ENCODE measurements around the gene MCF2L.
"Not testable (repeated sequence)": the region's sequence is repeated elsewhere in the genome, so short reads cannot be mapped to it uniquely, and the experiment has no call there.

Gene MCF2L

DNA sequence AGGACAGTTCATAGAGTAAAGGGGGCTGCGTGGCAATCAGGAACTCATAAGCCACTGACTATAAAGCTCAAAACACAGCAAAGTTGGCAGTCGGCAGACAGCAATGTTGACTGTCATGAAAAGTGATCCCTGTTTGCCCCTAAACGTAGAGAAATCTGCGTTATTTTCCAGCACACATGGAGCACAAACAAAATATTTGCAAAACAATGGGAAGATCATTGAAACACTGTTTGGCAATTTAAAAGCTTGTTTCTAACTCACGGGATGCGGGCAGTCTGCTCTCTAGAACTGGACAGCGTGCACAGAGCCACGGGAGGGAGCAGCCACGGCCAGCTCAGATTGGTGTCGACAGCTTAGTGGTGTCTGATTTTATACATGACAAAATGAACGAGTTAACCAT lies 130.1 kb downstream of the MCF2L start:
- no peak for DNase-seq

DNA sequence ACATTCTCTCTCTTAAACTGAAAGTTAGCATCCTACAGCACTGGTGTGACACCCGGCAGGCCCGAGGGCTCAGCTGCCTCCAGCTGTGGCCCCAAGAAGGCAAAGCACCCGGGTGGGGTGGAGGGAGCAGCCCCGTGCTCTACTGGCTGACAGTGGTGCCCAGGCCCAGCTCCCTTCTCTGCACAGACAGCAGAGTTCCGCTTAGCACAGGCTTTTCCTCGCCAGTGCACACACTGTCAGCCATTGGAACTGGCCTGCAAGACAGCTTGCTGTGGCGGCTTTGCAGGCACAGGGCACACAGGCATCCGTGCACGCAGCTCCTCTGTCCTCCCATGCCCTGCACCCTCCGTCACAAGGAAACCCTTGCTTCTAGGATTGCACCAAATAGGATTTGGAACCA lies 133.3 kb downstream of the MCF2L start:
- DNase-seq = not testable (repeated sequence)

- no peak for DNase-seq
These were observed 133.7 kb downstream of the MCF2L start for GRCh38 chr13:113102727-113103126.

DNA sequence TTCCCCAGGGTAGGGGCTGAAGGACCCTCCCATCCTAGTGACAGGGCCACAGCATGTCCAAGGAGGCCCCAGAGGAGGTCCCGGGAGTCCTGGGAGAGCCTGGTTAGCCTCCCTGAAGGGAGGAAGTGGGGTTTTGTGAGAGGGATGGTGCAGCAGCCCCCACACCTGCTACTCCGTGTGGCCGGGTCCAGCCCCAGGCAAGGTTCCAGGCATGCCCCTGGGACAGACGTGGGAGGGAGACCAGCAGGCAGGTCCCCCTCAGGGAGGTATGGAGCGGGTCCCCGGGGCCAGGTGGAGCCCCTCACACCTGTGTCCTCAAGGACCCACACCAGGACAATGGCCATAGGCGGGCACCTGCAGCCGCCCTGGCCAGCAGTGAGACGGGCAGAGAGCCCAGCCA lies 134.6 kb downstream of the MCF2L start:
- DNase-seq = no peak

DNA sequence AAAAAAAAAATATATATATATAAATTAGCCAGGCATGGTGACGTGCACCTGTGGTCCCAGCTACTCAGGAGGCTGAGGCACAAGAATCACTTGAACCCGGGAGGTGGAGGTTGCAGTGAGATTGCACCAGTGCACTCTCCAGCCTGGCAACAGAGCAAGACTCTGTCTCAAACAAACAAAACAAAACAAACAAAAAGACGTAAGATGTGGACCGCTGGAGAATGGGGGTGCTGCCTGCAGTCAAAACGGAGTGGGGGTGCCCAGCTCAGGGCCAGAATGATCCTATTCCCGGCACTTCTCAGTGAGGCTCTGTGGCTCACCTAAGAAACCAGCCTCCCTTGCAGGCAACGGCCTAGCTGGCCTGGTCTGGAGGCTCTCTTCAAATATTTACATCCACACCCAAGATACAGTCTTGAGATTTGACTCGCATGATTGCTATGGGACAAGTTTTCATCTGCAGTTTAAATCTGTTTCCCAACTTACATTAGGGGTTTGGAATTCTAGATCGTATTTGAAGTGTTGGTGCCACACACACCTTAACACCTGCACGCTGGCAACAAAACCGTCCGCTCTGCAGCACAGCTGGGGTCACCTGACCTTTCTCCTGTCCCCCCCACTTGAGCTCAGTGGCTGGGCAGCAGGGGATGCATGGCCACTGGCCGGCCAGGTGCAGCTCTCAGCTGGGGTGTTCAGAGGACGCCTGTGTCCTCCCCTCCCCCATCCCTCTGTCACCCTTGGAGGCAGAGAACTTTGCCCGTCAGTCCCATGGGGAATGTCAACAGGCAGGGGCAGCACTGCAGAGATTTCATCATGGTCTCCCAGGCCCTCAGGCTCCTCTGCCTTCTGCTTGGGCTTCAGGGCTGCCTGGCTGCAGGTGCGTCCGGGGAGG lies 136.3 kb downstream of the MCF2L start, which contains the start of gene F7:
Gene F7 (plus strand): TSS at position 760 of the 889 bp plus-strand sequence. CDS start 51 bp downstream, at position 811.
- DNase-seq = no peak

- DNase-seq = no peak
These were observed 137.0 kb downstream of the MCF2L start for GRCh38 chr13:113105921-113106452.

GRCh38 chr13:113106711-113107351 lies 137.8 kb downstream of the MCF2L start:
- DNase-seq = no peak

- DNase-seq = not testable (repeated sequence)
These were observed 139.5 kb downstream of the MCF2L start for GRCh38 chr13:113108521-113108920.

- DNase-seq = no peak
These were observed 140.4 kb downstream of the MCF2L start for GRCh38 chr13:113109151-113110047.

DNA sequence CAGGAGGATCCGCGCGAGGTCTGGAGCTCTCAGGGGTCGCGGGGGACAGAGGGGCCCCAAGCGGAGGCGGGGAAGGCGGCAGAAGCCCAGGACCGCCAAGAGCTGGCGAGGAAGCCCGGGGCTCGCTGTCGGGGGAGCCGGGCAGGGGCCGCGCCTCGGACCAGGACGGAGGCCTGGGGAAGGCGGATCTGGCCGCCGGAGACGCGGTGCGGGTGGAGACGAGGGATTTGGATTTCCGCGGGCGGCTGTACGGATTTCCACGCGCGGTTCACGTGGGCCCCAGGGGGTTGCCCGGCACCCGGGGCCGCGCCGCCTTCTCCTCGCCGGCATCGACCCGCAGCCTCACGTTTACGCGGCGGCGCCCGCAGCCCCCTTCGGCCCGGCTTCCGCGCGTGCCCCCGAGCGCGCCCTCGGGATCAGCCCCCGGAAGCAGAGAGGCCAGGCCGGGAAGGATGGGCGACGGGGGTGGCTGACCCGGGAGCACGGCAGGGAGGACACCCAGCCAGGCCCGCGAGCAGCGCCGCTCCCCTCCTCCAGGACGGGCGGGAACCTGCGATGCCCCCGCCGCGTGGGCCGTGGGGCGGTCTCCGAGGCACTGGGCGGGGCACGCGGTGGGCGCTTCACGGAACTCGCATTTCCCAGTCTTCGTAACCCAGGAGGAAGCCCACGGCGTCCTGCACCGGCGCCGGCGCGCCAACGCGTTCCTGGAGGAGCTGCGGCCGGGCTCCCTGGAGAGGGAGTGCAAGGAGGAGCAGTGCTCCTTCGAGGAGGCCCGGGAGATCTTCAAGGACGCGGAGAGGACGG lies 141.2 kb downstream of the MCF2L start:
- no peak for DNase-seq

GRCh38 chr13:113110852-113111315 lies 141.9 kb downstream of the MCF2L start:
- no peak for DNase-seq

GRCh38 chr13:113111821-113112220 lies 142.8 kb downstream of the MCF2L start:
- DNase-seq = not testable (repeated sequence)

DNA sequence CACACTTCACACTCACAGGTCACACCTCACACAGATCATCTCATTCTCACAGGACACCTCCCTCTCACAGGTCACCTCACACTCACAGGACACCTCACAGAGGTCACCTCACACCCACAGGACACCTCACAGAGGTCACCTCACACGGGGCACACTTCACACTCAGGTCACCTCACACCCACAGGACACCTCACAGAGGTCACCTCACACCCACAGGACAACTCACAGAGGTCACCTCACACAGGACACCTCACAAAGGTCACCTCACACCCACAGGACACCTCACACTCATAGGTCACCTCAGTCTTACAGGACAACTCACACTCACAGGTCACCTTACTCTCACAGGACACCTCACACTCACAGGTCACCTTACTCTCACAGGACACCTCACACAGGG lies 143.5 kb downstream of the MCF2L start:
- not testable (repeated sequence) for DNase-seq

DNA sequence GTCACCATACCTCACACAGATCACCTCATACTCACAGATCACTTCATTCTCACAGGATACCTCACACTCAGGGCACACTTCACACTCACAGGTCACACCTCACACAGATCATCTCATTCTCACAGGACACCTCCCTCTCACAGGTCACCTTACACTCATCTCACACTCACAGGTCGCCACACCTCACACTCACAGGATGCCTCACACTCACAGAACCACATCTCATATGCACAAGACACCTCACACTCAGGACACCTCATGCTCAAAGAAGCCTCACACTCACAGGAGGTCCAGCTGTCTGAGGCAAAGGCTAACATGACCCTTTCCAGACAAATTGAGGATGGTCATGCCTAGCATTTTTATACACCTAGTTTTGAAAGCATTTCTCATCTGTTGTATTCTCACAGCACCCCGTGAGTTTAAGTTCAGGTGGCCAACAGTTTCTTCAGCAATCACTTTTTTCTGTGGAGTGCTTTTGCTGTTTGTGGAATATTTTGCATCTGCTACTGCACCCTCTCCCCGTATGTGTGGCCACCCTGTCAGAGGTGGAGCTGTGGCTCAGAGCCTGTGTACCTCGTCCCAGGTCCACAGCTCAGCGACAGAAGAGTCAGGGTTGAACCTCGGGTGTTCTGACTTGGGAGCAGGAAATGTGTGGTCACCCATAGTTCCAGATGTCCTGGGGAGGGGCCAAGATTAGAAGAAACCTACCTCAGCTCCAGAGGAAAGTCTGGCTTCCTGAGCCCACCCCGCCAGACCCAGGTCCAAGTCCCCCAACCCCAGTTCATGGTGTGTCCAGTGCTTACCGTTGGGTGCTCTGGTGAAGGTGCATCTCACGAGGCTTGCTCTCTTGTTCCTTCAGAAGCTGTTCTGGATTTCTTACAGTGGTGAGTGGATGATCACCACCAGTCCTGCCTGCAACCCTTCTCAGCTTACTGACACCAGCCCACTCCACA lies 144.2 kb downstream of the MCF2L start:
- DNase-seq = no peak

DNA sequence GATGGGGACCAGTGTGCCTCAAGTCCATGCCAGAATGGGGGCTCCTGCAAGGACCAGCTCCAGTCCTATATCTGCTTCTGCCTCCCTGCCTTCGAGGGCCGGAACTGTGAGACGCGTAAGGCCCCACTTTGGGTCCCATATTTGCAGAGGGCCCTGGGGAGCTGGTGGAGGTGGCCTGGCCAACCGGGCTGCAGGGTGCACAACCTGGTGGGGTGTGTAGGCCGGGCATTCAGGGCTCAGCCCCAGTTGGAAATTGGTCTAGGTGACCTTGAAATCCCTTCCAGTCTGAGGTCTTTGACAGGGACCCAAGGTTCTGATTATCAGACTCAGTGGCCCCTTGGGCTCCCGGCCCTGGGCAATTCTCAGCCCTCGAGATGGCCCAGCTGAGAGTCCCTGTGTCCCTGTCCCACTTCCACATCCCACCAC lies 144.8 kb downstream of the MCF2L start:
- DNase-seq = no peak

- DNase-seq = no peak
These were observed 145.7 kb downstream of the MCF2L start for GRCh38 chr13:113114511-113115362.

- no peak for DNase-seq
These were observed 146.6 kb downstream of the MCF2L start for GRCh38 chr13:113115363-113116205.

- no peak for DNase-seq
These were observed 147.3 kb downstream of the MCF2L start for GRCh38 chr13:113116206-113116800.
